ENCODE measurements around the gene TTLL1. TPM values are rescaled to one million over a fixed set of nuclear protein-coding genes. Genes with fewer than 3 reads are reported as not detected.

TTLL1 gene
- total RNA-seq, 3 donors from 2014 or later: 1.2 to 1.5 (median 1.3) TPM

- H3K4me3 Mint-ChIP-seq: no peak overlapping the region
- ATAC-seq (no peak), DNase-seq (no peak)
- no peaks in the 10 kb centered on the region for H3K9me3 Mint-ChIP-seq
- peaks cover 25% of the 10 kb centered on the region for H3K4me1 Mint-ChIP-seq (ENCODE audit: low read depth)
- H3K36me3 Mint-ChIP-seq (ENCODE audit: insufficient read depth): peaks cover 2% of the 10 kb centered on the region
- H3K27me3 Mint-ChIP-seq (ENCODE audit: low read depth): no peaks in the 10 kb centered on the region
Measured at GRCh38 chr22:42992886-42993479, 96.2 kb downstream of the TTLL1 start.

GRCh38 chr22:42992092-42992491, 97.1 kb downstream of the TTLL1 start:
- Mint-ChIP-seq H3K36me3 (ENCODE audit: insufficient read depth) (peaks cover 2% of the 10 kb centered on the region), H3K4me3 (no peak overlapping the region), H3K4me1 (ENCODE audit: low read depth) (peaks cover 21% of the 10 kb centered on the region), H3K27me3 (ENCODE audit: low read depth) (no peaks in the 10 kb centered on the region), H3K9me3 (no peaks in the 10 kb centered on the region)
- ATAC-seq (no peak), DNase-seq (no peak)

GRCh38 chr22:42991010-42991651, 98.1 kb downstream of the TTLL1 start:
- DNase-seq (no peak), ATAC-seq (no peak)
- Mint-ChIP-seq H3K4me3 (no peak overlapping the region), H3K36me3 (ENCODE audit: insufficient read depth) (peaks cover 2% of the 10 kb centered on the region), H3K27me3 (ENCODE audit: low read depth) (no peaks in the 10 kb centered on the region), H3K9me3 (no peaks in the 10 kb centered on the region), H3K4me1 (ENCODE audit: low read depth) (peaks cover 29% of the 10 kb centered on the region)

- H3K9me3 Mint-ChIP-seq: no peaks in the 10 kb centered on the region
- no peaks in the 10 kb centered on the region for H3K27me3 Mint-ChIP-seq (ENCODE audit: low read depth)
- ATAC-seq (no peak), DNase-seq (no peak)
- peaks cover 31% of the 10 kb centered on the region for H3K4me1 Mint-ChIP-seq (ENCODE audit: low read depth)
- H3K4me3 Mint-ChIP-seq: no peak overlapping the region
- H3K36me3 Mint-ChIP-seq (ENCODE audit: insufficient read depth): peaks cover 4% of the 10 kb centered on the region
Measured at GRCh38 chr22:42990131-42990838, 98.9 kb downstream of the TTLL1 start.

Other genes with a start within 250 kb of the TTLL1 start
- gene ARFGAP3, start 232.1 kb downstream of the TTLL1 start, total RNA-seq: 10 to 100 TPM; 21.6 to 34.5 (median 26.8) TPM
- gene PACSIN2, start 74.2 kb downstream of the TTLL1 start, total RNA-seq: 10 to 100 TPM; 24.5 to 30.2 (median 28.1) TPM
- 1 to 10 TPM; 7.8 to 10.0 (median 9.9) TPM for gene BIK, start 21.4 kb upstream of the TTLL1 start, total RNA-seq
- 10 to 100 TPM; 33.5 to 39.0 (median 36.1) TPM for gene MCAT, start 54.0 kb upstream of the TTLL1 start, total RNA-seq
- 10 to 100 TPM; 60.6 to 79.8 (median 63.5) TPM for gene TSPO, start 62.2 kb upstream of the TTLL1 start, total RNA-seq
- 100 to 1,000 TPM; 126 to 188 (median 163) TPM for gene TTLL12, start 97.7 kb upstream of the TTLL1 start, total RNA-seq